Endometrium (tissue), 2 donors: Measurements from ENCODE around the gene GAB4.

Experiments used
- FAIRE-seq: peaks from 2 replicates; lab custom pipeline; 2012; peaks lifted over from hg19 to GRCh38; lab: Jason Lieb, UNC
- donor health status: control.
- donor health status: control.

The GAB4 gene

GRCh38 chr22:16987822-16988221, 20.2 kb downstream of the GAB4 start:
- FAIRE-seq: no peak

DNA sequence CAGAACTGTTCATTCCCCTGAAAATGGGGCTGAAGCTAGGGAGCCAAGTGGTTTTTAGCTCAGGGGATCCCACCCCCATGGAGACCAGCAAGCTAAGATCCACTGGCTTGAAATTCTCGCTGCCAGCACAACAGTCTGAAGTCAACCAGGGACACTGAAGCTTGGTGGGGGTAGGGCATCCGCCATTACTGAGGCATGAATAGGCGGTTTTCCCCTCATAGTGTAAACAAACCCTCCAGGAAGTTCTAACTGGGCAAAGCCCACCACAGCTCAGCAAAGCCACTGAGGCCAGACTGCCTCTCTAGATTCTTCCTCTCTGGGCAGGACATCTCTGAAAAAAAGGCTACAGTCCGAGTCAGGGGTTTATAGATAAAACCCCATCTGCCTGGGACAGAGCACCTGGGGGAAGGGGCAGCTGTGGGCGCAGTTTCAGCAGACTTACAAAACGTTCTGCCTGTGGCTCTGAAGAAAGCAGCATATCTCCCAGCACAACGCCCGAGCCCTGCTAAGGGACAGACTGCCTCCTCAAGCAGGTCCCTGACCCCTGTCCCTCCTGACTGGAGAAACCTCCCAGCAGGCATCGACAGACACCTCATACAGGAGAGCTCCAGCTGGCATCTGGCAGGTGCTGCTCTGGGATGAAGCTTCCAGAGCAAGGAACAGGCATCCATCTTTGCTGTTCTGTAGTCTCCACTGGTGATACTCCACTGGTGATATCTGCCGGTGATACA, 32.7 kb downstream of the GAB4 start:
- FAIRE-seq: no peak

- FAIRE-seq: no peak
Observed at GRCh38 chr22:16974298-16975084, 33.5 kb downstream of the GAB4 start.

GRCh38 chr22:16973591-16974297, 34.3 kb downstream of the GAB4 start:
- no peak for FAIRE-seq

- no peak for FAIRE-seq
Observed at GRCh38 chr22:16972311-16972710, 35.7 kb downstream of the GAB4 start.

GRCh38 chr22:16970446-16970845, 37.6 kb downstream of the GAB4 start:
- FAIRE-seq: no peak

- FAIRE-seq: no peak
Observed at GRCh38 chr22:16969508-16970327, 38.3 kb downstream of the GAB4 start.

DNA sequence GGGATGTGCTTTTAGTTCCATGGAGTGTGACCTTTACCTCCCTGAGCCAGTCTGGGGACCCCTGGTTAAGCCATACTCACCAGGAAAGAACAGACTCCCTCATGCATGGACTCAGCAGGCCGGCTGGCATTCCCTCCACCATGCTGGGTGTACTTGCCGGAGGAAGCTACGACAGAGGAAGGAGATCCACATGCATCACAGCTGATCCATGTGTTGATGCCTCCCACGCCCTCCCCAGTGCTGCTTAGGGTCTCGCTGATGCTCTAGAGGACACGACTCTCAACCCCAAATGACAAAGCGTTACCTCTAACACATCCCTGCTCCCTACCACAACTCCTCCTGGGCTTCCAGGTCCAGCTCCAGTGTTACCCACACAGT, 39.8 kb downstream of the GAB4 start:
- FAIRE-seq: no peak

DNA sequence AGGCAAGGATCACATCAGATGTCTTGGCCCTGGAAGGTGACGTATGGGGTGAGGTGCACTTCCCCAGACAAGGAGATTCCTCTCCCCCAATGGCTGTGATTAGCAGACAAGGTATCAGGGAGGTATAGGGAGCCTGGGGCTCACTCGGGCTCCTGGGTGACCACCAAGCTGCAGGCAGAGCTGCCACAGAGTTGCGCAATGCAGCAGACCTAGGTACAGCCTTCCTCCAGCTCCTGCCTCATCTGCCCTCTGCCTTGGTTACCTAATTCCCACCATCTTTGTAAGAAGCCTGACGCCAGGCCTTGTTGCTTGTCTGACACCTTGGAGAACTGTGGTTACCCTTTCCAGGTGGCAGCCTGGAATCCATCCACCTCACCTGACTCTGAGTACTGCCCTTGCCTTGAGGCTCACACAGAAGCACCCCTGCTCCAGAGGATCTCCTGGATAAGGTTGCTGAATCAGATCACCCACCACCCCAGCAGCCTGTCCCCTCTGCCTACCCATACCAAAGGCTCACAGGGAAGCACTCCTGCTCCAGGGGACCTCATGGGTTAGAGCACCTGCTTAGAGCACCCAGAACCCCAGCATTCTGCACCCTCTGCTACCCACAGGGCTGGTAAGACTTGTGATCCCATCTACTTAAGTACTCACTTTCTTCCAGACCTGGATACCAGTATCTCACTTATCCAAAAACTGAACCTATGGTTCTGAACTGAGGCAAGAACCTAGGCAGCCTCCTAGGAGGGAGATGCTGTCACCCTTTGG, 40.4 kb downstream of the GAB4 start:
- no peak for FAIRE-seq

- no peak for FAIRE-seq
Observed at GRCh38 chr22:16966251-16966650, 41.8 kb downstream of the GAB4 start.

DNA sequence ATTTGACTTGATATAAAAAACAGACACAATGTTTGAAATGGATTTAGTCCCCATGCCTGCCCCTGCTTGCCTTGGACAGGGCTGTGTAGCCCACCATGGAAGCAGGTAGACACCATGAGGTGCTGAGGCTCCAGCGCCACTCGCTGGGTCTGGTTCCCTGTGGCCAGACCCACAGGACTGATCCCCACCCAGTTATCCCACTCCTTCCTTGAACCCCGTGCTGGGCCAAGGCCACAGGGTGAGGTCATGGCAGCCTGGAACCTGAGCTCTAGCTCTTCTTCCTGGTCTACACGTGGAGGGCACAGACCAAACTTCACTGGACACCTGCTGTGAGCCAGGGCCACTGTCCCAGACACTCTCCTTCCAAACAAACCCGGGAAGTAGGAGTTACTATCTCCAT, 42.5 kb downstream of the GAB4 start:
- FAIRE-seq: no peak

DNA sequence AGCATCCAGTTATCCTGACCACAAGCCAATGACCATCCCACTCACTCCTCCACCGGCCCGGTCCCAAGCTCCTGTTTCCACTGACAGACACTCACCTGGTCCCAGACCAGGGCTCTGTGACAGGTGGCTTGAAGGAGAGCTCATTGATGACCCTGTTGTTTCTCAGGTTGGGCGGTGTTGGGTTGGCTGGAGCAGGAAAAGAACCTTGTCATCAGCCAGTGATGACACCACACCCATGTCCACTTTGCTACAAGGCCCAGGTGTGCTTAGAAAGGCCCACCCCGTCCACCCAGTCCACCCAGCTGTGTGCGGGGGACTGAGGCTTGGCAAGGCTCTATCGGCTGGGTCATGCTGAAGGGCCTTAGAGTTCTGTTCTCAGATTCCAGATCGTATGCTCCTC, 42.9 kb downstream of the GAB4 start:
- no peak for FAIRE-seq

GRCh38 chr22:16964366-16964765, 43.7 kb downstream of the GAB4 start:
- no peak for FAIRE-seq

GRCh38 chr22:16963189-16963945, 44.7 kb downstream of the GAB4 start:
- FAIRE-seq: no peak

DNA sequence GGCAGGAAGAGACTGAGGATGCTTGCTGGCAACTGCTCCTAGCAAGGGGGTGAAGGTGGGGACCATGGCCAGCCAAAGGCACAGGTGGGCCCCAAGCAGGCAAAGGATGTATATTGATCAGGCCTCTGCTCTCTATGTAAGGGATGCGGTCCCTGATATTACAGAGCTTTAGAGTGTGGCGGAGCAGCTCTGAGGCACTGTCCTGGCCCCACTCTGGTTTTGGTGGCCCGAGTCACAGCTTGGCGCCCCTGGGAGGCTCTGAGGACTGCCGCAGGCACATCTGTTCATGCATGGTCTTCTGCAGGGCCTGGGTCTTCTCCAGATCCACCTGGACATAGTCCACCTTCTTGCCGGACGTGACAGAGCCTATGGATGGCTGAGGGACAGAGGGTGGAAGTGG, 45.5 kb downstream of the GAB4 start:
- no peak for FAIRE-seq

GRCh38 chr22:16961477-16962186, 46.4 kb downstream of the GAB4 start:
- FAIRE-seq: no peak

DNA sequence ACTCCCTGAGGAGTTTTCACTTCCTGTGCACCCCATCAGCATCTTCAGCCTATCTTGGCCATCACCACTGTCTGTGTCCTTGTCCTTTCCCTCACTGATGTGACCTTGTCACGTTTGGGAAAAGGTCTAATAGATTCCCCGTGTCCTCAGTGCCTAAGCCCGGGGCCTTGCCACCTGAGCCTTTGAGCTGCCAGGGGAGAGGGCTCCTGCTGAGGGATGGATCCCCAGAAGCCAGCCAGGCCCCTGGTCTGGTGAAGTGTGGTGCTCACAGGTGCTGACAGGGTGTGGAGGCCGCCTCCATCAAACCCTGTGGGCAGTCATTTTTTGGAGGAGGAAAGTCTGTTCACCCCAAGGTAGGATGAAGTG, 47.2 kb downstream of the GAB4 start:
- FAIRE-seq: no peak

GRCh38 chr22:16960220-16960883, 47.7 kb downstream of the GAB4 start:
- FAIRE-seq: no peak

GRCh38 chr22:16959345-16959930, 48.6 kb downstream of the GAB4 start:
- FAIRE-seq: no peak
